GM18502 (cell line): ENCODE data around the gene RAI14.
"Not testable (repeated sequence)": the region's sequence is repeated elsewhere in the genome, so short reads cannot be mapped to it uniquely, and the experiment has no call there.

ENCODE experiments used
- ATAC-seq: cut with Tn5 transposase; IDR thresholded peaks from one replicate; pipeline ENCODE4 v1.9.1; 2021; ENCODE audit warnings: mild to moderate bottlenecking; ENCODE audit not compliant: unreplicated experiment, poor library complexity

RAI14 gene

DNA sequence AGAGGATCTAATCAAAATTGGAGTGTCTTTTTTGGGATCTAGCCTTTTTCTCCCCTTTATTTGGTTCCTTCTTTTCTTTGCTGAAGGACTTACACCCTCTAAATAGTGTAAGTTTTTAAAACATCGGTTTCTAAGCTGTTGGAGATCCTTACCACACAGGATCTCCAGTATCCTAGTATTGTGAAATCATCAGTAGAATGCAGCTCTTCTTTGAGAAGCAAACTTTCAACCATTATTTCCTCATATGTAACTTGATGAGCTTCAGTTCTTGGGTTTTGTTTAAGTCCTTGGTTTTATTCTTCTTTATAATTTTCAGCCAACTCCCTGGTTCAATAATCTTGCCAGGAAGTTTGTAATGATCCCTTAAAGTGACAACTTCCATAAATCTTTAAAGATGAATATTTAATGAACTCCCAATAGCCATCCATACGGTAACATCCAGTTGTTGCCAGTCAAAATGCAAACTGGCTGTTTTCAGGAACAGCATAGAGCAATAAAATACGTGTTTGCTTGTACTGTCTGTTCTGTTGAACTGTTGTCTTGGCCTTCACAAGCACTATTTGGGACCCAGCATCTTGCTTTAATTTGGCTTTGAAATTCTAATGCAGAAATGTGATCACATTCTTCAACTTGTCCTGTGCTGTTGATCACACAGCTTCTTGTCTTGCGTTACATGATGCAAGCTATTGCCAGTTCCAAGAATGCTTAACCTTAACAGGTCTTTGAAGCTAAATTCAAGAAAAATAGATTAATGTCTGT lies 148.0 kb downstream of the RAI14 start:
- no peak for ATAC-seq

DNA sequence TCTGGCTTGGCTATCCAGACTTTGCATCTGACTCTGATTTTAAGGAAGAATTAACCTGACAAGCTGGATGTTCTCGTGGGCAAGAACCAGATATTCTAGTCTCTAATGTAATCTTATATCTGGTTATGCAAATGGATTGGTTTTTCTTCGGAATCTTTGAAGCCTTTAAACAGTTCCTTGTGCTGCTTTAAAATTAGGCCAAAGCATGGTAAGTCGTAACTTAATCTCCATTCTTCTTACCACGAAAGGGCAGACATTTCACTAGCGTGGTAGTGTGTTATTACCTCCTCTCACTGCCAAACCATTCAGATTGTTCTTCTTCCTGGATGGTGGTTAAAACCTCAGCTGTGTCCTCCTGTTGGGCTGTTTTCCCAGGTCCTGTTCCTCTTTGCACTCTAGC lies 148.8 kb downstream of the RAI14 start:
- ATAC-seq: no peak

DNA sequence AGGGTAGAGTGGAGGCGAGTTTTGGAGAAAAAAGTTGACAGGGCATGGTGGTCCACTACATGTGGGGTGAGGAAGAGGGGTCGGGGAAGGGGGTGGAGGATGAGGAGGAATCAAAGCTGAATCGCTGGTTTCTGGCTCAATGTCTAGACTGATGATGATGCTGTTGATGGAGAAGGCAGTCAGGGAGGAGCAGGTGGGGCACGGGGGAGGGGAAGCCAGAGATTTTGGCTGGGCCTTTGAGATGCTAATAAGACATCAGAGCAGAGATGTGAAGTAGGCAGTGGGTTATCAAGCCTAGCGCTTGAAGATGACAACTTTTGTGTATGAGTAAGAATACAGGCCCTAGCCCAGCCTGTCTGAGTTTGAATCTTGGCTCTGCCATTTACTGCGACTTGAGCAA lies 150.4 kb downstream of the RAI14 start:
- no peak for ATAC-seq

GRCh38 chr5:34811706-34812105 lies 155.6 kb downstream of the RAI14 start:
- ATAC-seq: no peak

- no peak for ATAC-seq
These were observed 157.4 kb downstream of the RAI14 start for GRCh38 chr5:34813509-34813908.

DNA sequence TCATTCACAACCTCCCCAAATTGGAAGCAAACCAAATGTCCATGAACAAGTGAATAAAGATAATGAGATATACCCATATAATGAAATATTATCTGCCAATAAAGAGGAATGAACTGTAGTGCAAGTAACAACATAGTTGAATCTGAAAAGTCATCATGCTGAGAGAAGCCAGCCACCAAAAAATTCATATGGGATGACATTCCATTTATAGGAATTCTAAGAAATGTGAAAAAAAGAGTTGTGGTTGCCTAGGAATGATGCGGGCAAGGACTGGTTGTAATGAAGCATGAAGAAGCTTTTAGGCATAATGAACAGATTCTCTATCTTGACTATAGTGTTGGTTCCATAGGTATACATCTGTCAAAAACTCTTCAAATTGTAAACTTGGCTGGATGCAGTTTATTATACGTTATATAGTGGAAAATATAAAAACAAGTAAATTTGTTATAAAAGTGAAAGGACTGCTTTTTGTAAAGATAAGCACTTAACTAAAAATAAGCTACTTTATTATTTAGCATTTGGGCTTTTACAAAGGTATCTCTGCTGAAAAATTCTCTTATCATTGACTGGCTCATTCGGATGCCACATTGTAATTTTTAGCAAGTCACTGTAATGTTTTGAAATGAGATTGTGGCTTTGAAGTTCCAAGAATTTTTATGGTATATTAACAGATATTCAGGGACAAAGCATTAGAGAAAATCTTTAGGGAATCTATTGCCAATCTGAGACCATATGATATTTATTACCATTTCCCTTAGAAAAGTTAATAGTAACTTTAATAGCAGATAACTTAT lies 161.6 kb downstream of the RAI14 start:
- no peak for ATAC-seq

DNA sequence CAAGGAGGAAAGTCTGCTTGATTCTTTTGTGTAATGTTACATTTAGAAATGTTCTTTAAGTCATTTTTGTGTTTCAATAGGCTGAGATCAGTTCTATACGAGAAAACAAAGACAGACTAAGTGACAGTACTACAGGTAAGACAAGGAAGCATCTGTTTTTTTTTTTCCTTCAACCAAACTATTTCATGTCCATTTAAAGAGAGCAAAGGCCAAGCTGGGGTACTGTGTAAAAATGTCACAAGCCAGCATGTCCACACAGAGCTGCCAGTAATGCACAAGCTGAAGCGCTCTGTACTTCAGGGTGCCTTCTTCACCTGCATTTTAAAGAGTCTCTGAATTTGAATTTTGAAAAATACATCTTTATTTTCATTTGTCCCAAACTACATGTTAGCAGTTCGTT lies 162.6 kb downstream of the RAI14 start:
- ATAC-seq: no peak

DNA sequence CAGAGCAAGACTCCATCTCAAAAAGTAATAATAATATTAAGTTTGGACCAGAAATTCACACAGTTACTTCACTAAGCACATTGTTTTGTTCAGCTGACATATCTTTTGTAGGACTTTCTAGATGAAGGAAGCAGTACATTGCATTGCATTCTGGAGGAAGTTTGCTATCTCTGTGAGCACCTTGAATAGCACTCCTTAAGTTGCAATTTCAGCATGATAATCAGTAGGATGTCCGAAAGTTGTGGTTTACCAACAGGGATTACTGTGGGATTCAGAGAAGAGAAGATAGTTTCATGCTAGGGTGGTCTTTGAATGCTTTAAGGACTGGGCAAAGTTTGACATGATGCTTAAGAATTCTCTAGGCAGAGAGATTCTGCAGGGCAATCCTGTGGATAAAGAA lies 164.5 kb downstream of the RAI14 start:
- no peak for ATAC-seq

GRCh38 chr5:34822956-34823715 lies 167.0 kb downstream of the RAI14 start:
- ATAC-seq: no peak

DNA sequence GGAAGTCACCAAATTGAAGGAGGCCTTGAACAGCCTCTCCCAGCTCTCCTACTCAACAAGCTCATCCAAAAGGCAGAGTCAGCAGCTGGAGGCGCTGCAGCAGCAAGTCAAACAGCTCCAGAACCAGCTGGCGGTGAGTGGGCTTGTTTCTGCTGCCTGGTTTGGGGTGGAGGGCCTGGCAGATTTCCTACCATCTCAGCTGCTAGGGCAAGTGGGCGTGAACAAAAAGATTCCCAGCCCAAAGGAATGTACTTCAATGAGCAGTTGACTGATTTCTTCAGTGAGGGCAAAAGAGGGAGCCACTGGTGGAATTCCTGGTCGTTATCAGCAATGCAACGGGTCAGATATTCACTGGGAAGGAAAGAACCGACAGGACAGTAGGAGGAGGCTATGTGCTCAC lies 170.2 kb downstream of the RAI14 start:
- no peak for ATAC-seq

GRCh38 chr5:34827588-34828506 lies 171.7 kb downstream of the RAI14 start:
- ATAC-seq: no peak

DNA sequence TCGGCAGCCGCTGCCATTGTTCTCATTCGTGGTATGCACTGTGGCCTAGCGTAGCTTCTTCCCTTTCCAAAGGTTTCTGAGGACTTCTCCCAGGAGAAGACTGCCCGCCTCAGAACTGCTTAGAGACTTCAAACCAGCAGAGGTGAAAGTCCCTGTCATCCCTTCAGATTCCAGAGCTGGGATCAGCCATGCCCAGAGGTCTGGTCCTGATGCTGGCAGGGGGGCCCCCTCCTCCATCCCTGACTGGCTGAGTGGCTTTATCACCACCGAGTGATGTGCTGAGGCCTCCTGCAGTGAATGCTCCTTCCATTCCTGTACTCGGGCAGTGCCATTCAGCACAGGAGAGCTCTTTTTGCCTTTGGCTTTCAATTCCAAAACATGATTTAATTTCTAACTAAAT lies 174.7 kb downstream of the RAI14 start:
- ATAC-seq: not testable (repeated sequence)

GRCh38 chr5:34831303-34831702 lies 175.2 kb downstream of the RAI14 start:
- ATAC-seq: no peak

DNA sequence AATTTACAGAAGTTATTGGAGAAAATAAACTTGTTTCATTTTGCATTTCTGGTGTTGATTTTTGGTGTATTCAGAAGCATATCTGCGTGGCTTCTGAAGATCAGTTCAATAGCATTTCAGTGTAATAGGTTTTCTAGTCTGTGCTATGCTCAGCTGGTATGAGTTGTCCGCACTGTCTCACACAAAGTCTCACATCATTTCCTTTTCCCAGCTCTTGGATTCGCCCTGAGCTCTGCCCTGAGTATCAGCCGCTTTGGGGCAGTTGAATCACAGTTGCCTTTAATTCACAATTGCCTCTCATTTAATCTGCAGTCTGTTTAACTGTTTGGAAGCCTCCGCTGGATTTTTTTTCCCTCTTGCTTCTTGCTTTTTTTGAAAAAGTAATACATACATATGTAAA lies 176.4 kb downstream of the RAI14 start:
- no peak for ATAC-seq

- ATAC-seq: no peak
These were observed 177.0 kb downstream of the RAI14 start for GRCh38 chr5:34833090-34833489.

DNA sequence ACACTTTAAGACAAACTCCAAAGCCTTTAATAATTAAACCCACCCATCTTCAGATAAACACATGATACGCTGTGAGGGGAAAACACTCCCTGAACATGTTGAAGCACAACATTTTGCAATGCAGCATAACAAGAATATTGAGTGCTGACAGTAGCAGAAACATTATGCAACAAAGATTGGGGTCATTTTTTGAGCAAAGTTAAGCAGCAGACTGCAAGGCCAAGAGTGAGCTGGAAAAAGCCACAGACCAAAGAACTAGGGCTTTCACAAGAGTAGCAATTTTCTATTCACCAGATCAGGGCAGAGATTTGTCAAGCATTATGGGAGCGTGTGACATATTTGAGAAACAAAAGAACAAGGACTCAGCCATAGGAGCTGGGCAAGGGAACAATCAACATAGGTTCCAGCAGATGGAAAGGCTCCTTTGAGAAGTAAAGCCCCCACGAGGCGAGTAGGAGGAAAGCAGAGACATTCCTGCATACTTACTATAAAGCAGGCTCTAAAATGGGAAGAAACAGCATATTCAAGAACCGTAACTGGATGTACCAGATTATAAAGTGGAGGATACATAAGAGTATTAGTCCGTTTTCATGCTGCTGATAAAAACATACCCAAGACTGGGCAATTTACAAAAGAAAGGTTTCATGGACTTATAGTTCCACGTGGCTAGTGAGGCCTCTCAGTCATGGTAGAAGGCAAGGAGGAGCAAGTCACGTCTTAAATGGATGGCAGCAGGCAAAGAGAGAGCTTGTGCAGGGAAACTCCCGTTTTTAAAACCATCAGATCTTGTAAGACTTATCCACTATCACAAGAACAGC lies 178.1 kb downstream of the RAI14 start:
- ATAC-seq: no peak

GRCh38 chr5:34834794-34835089 lies 178.6 kb downstream of the RAI14 start:
- no peak for ATAC-seq

- no peak for ATAC-seq
These were observed 179.5 kb downstream of the RAI14 start for GRCh38 chr5:34835664-34836063.
